Heart right ventricle (tissue), 16 donors: Measurements from ENCODE around the gene VSNL1. TPM values are rescaled to one million over a fixed set of nuclear protein-coding genes. Genes with fewer than 3 reads are reported as not detected.

Experiments
- ATAC-seq, 8 donors: fragments of 200-7000 bp; cut with Tn5 transposase; one replicate each; pipeline ENCODE4 v1.9.1; 2020; ENCODE audit warnings: mild to moderate bottlenecking in 8 of 8, moderate library complexity in 8 of 8, moderate number of reproducible peaks in 1 of 8
- DNase-seq, 2 donors: peaks; one replicate each; pipeline ENCODE4 v3.0.0-alpha.2; 2020
- H3K27ac ChIP-seq, 10 donors: fragments of 200-600 bp; sonication (generic) in 2 of 10; one replicate each; pipeline versions ENCODE4 v1.5.0 to v1.8.0; 2020 to 2022; ENCODE audit warnings: mild to moderate bottlenecking in 3 of 10
- H3K27me3 ChIP-seq, 7 donors: fragments of 200-600 bp; one replicate each; pipeline ENCODE4 v1.8.0; 2021 to 2022; ENCODE audit warnings: mild to moderate bottlenecking in 2 of 7
- H3K36me3 ChIP-seq, 9 donors: fragments of 200-600 bp; sonication (generic) in 1 of 9; one replicate each; pipeline versions ENCODE4 v1.5.0 to v1.8.0; 2020 to 2022; ENCODE audit warnings: mild to moderate bottlenecking in 2 of 9
- H3K4me1 ChIP-seq, 9 donors: fragments of 200-600 bp; sonication (generic) in 1 of 9; one replicate each; pipeline versions ENCODE4 v1.5.0 to v1.8.0; 2020 to 2022; ENCODE audit warnings: mild to moderate bottlenecking in 4 of 9
- H3K4me3 ChIP-seq, 10 donors: fragments of 200-600 bp; sonication (generic) in 2 of 10; one replicate each; pipeline versions ENCODE4 v1.5.0 to v1.8.0; 2020 to 2022; ENCODE audit warnings: mild to moderate bottlenecking in 7 of 10, moderate library complexity in 2 of 10
- H3K9me3 ChIP-seq, 11 donors: fragments of 200-600 bp in 10 of 11; sonication (generic) in 2 of 11; one replicate each; pipeline versions ENCODE4 v1.5.0 to v1.8.0; 2013 to 2022; ENCODE audit warnings: mild to moderate bottlenecking in 2 of 11, control low read depth in 1 of 11, moderate library complexity in 1 of 11
- WGBS, 2 donors: extraction: QIAGEN DNeasy Blood & Tissue Kit; methylation state at CpG; one replicate each; pipeline ENCODE4 v1.1.7; 2013; ENCODE audit warnings: inconsistent platforms in 1 of 2; 5-methylcytosine and 5-hydroxymethylcytosine counted together
- intact Hi-C, 10 donors: fragments of 100-400 bp; cut with DNase I; formaldehyde crosslinking; loops; one replicate each; pipeline versions ENCODE4 v1.11.1 to v1.14.2; 2022
- polyA plus RNA-seq, 2 donors: library from polyadenylated mRNA; stranded (reverse); fragments of 200-250 nt; gene quantifications; one replicate each; pipeline ENCODE4 v1.2.3, GENCODE V29; 2013
- total RNA-seq, 10 donors: library from RNA; stranded (reverse); fragmentation: NEBNext Ultra II Directional in 3 of 10; extraction: Animal tissue kit (Norgen Biotek cat#: 25700) in 3 of 10; gene quantifications; one replicate each; pipeline versions ENCODE4 v1.2.1 to v1.2.4, GENCODE V29; 2021 to 2023
- TF ChIP-seq, protein P1 (sequence below), 9 donors: fragments of 200-600 bp; sonication (generic) in 2 of 9; IDR thresholded peaks; one replicate each; pipeline versions ENCODE4 v1.5.0 to v1.8.0; 2021 to 2022; ENCODE audit warnings: antibody characterized with exemption in 9 of 9, mild to moderate bottlenecking in 5 of 9, moderate library complexity in 1 of 9
- donor health status: Arrhythmogenic right ventricular cardiomyopathy.
- donor health status: ischemic (EF 13 %, LVEDD 7.1; RV severe dilation, severe dysfunction).
- donor health status: healthy with polysubstance abuse.
- donor health status: DM: no; HTN: yes; CAD: no.
- donor health status: DM: no; HTN: no; CAD: no.
- donor health status: ischemic (EF 25% LVEDD 6.9; RV normal size, moderate dysfunction).
- donor health status: ischemic (EF 25% LVEDD 5.7; RV mildly dilated, moderate dysfunction).
- donor health status: healthy.
- donor health status: DM: yes; HTN: yes; CAD: no.
- donor health status: Ischemic cardiomyopathy.
- donor health status: ischemic (EF 35%, LVEDD 5.7; RV mildly dilated, moderate dysfunction).
- donor health status: nonischemic (EF 11% LVEDD 7.7; RV severe dilation, severe dysfunction).
- donor health status: DM: yes; HTN: yes; CAD: no.
- donor health status: PGD.
- donor health status: ischemic (EF 29% LVEDD 5.4; RV normal size, mild dysfunction).
- donor health status: nonischemic (EF 23%, LVEDD 6.1; RV moderate dilation, normal function).

Gene VSNL1
- total and polyA plus RNA-seq, 12 donors, result 5.9 to 24.3 (median 17.3) TPM

- WGBS, 2 donors, result 49 to 61% methylated on average over 6 of the region's 6 CpGs
- intact Hi-C loops, result no loop called here
- no peak overlapping the region for H3K27ac ChIP-seq
- peak in 5 of 8 donors; percentile 42 to 75 (median 62) for ATAC-seq
- TF ChIP-seq, protein P1, sequence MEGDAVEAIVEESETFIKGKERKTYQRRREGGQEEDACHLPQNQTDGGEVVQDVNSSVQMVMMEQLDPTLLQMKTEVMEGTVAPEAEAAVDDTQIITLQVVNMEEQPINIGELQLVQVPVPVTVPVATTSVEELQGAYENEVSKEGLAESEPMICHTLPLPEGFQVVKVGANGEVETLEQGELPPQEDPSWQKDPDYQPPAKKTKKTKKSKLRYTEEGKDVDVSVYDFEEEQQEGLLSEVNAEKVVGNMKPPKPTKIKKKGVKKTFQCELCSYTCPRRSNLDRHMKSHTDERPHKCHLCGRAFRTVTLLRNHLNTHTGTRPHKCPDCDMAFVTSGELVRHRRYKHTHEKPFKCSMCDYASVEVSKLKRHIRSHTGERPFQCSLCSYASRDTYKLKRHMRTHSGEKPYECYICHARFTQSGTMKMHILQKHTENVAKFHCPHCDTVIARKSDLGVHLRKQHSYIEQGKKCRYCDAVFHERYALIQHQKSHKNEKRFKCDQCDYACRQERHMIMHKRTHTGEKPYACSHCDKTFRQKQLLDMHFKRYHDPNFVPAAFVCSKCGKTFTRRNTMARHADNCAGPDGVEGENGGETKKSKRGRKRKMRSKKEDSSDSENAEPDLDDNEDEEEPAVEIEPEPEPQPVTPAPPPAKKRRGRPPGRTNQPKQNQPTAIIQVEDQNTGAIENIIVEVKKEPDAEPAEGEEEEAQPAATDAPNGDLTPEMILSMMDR (IDR thresholded peaks at IDR 0.05), result no peak
- no peaks in the 10 kb centered on the region for H3K9me3 ChIP-seq
- H3K36me3 ChIP-seq, result peaks cover 0 to 96% (median 11%) of the 10 kb centered on the region in 9 donors
- no peak for DNase-seq
- peaks cover 0 to 14% (median 0%) of the 10 kb centered on the region in 9 donors for H3K4me1 ChIP-seq
- H3K4me3 ChIP-seq, result no peak overlapping the region
- no peaks in the 10 kb centered on the region for H3K27me3 ChIP-seq
Measured at GRCh38 chr2:17682098-17682857, 141.8 kb downstream of the VSNL1 start.

DNA sequence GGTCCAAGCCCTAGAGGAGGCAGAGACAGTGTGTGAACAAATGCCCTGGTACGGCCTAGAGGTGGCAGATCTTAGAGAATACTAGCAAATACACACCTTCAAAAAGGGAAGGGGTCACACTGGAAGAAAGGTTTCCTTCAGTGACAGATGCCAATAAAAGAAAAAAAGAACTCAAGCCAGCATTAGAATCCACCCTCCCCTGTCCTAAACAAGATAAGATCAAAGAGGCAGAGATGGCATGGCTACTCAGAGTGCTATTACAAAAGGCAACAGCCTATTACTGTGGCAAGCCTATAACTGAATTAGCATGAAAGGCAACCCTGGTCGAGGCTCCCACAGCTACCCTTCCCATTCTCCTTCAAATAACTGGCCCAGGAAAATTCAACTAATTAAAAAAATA is 143.5 kb downstream of the VSNL1 start:
- intact Hi-C loops, result no loop called here
- peaks cover 0 to 97% (median 11%) of the 10 kb centered on the region in 9 donors for H3K36me3 ChIP-seq
- H3K4me1 ChIP-seq, result peaks cover 0 to 14% (median 0%) of the 10 kb centered on the region in 9 donors
- ATAC-seq (no peak), DNase-seq (no peak)
- TF ChIP-seq, protein P1 (IDR thresholded peaks at IDR 0.05), result no peak
- no peak overlapping the region for H3K27ac ChIP-seq
- 95 to 97% methylated on average over 2 of the region's 2 CpGs for WGBS, 2 donors
- no peaks in the 10 kb centered on the region for H3K9me3 ChIP-seq
- no peaks in the 10 kb centered on the region for H3K27me3 ChIP-seq
- no peak overlapping the region for H3K4me3 ChIP-seq

GRCh38 chr2:17688600-17688999 is 148.1 kb downstream of the VSNL1 start:
- H3K4me1 ChIP-seq, result no peaks in the 10 kb centered on the region
- no peak overlapping the region for H3K27ac ChIP-seq
- H3K4me3 ChIP-seq, result no peak overlapping the region
- no peaks in the 10 kb centered on the region for H3K27me3 ChIP-seq
- ATAC-seq, result no peak
- WGBS, 2 donors, result 93% methylated on average over 1 of the region's 1 CpG
- H3K36me3 ChIP-seq, result peaks cover 0 to 84% (median 8%) of the 10 kb centered on the region in 9 donors
- TF ChIP-seq, protein P1 (IDR thresholded peaks at IDR 0.05), result no peak
- intact Hi-C loops, result no loop called here
- peaks cover 0 to 11% (median 0%) of the 10 kb centered on the region in 11 donors for H3K9me3 ChIP-seq
- no peak for DNase-seq

DNA sequence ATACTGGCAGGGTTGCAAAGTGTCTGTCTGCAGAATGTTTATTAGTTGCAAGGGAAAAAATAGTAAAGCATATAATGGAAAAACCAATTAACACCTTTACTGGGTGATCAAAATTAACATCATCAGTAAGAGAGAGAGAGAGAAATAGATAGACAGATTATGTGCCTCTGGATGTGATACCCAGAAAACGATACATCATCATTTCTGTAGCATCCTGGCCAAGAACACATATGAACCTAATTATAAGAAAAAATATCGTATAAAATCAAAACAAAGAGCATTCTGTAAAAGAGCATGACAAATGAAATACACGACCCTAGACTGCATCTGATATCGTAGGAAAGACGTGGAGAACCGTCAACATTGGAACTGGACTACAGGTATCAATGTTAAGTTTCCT is 148.5 kb downstream of the VSNL1 start:
- Histone ChIP-seq H3K27me3 (no peaks in the 10 kb centered on the region), H3K36me3 (peaks cover 0 to 84% (median 8%) of the 10 kb centered on the region in 9 donors), H3K9me3 (peaks cover 0 to 11% (median 0%) of the 10 kb centered on the region in 11 donors), H3K4me1 (no peaks in the 10 kb centered on the region), H3K27ac (no peak overlapping the region), H3K4me3 (no peak overlapping the region)
- WGBS, 2 donors, result 89 to 92% methylated on average over 6 of the region's 6 CpGs
- intact Hi-C loops, result no loop called here
- DNase-seq (no peak), ATAC-seq (no peak)
- TF ChIP-seq, protein P1 (IDR thresholded peaks at IDR 0.05), result no peak
